Measurements from ENCODE around the gene MKKS.

The MKKS gene

DNA sequence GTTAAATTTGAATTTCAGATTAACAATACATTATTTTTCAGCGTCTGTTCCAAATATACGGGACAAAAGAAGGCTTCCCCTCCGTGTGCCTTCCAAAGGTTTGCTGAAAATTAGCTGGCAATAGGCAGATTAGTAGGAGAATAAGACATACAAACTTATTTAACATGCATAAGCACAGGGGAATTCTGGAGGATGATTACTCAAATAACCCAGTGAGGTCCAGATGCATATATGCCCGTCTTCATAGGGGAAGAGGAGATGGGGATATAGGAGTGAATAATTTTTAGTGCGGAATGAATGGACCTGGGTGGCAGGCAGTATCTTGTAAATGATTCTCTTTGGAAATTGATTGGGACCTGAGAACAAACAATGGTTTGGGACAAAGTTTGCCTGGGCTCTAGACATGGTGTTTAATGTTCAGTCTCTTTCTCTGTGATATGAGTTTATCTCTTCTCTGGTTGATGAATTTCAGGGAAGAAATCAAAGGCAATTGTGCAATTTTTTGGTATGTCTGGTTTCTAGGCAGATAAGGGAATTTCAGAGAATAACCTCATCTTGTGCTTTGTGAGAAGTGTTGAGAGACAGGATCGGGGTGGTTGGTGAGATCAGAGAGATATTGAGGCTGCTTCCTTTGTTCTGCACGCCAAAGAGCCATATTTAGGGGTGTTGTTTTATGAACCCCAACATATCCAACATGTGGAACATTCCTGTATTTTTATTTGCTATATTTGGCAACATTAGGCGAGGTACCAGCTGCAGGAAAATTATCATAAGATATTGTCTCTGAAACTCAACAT lies 63.7 kb downstream of the MKKS start:
- Histone ChIP-seq H3K79me2 (ENCODE audit: insufficient read depth, low read length) (no peaks in the 10 kb centered on the region), H3K9me2 (replicated peaks; ENCODE audit: low read depth, low read length) (no peaks in the 10 kb centered on the region), H2AFZ (ENCODE audit: low read length) (no peak overlapping the region), H3K9me3 (ENCODE audit: insufficient read depth, low read depth, low read length) (no peaks in the 10 kb centered on the region), H3K36me3 (ENCODE audit: insufficient read depth, low read length) (no peaks in the 10 kb centered on the region), H3K4me3 (ENCODE audit: low read length, poor library complexity, severe bottlenecking) (no peak overlapping the region), H3K4me1 (ENCODE audit: insufficient read depth, low read length, poor library complexity, severe bottlenecking) (no peaks in the 10 kb centered on the region), H3F3A (ENCODE audit: low read depth) (no peaks in the 10 kb centered on the region), H3K27me3 (ENCODE audit: insufficient read depth, low read length, poor library complexity, severe bottlenecking) (no peaks in the 10 kb centered on the region), H3K4me2 (ENCODE audit: low read depth, low read length, poor library complexity, severe bottlenecking) (no peak overlapping the region), H3K9ac (ENCODE audit: low read depth, low read length, poor library complexity, severe bottlenecking) (no peak overlapping the region), H4K20me1 (ENCODE audit: insufficient read depth, low read length, poor library complexity, severe bottlenecking) (no peaks in the 10 kb centered on the region)
- TF ChIP-seq, protein P1, sequence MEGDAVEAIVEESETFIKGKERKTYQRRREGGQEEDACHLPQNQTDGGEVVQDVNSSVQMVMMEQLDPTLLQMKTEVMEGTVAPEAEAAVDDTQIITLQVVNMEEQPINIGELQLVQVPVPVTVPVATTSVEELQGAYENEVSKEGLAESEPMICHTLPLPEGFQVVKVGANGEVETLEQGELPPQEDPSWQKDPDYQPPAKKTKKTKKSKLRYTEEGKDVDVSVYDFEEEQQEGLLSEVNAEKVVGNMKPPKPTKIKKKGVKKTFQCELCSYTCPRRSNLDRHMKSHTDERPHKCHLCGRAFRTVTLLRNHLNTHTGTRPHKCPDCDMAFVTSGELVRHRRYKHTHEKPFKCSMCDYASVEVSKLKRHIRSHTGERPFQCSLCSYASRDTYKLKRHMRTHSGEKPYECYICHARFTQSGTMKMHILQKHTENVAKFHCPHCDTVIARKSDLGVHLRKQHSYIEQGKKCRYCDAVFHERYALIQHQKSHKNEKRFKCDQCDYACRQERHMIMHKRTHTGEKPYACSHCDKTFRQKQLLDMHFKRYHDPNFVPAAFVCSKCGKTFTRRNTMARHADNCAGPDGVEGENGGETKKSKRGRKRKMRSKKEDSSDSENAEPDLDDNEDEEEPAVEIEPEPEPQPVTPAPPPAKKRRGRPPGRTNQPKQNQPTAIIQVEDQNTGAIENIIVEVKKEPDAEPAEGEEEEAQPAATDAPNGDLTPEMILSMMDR (conservative IDR thresholded peaks at IDR 0.05; ENCODE audit: low read length) = no peak
- TF ChIP-seq EZH2phosphoT487 (IDR thresholded peaks at IDR 0.05; ENCODE audit: borderline replicate concordance) = no peak

DNA sequence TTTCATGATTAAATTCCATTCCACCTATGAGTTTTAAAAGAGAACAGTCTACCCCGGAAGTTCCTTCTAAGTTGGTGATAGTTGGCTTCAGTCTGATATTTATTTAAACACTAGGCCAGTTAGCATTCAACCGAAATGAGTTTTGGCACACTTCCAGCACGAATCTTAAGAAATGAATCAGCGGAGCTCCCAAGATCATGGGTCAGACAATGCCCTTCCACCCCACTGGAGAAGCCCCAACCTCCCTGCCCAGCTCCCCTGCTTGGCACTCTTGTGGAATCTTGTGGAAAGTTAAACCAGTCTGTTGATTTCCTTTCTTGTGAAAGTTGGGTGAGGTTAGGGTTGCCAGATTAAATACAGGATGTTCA lies 64.3 kb downstream of the MKKS start:
- Histone ChIP-seq H3K9me3 (ENCODE audit: insufficient read depth, low read depth, low read length) (no peaks in the 10 kb centered on the region), H3K4me3 (ENCODE audit: low read length, poor library complexity, severe bottlenecking) (no peak overlapping the region), H3K9ac (ENCODE audit: low read depth, low read length, poor library complexity, severe bottlenecking) (no peak overlapping the region), H3K36me3 (ENCODE audit: insufficient read depth, low read length) (no peaks in the 10 kb centered on the region), H3K4me2 (ENCODE audit: low read depth, low read length, poor library complexity, severe bottlenecking) (no peak overlapping the region), H3K79me2 (ENCODE audit: insufficient read depth, low read length) (no peaks in the 10 kb centered on the region), H2AFZ (ENCODE audit: low read length) (no peak overlapping the region), H3K4me1 (ENCODE audit: insufficient read depth, low read length, poor library complexity, severe bottlenecking) (no peaks in the 10 kb centered on the region), H3F3A (ENCODE audit: low read depth) (no peaks in the 10 kb centered on the region), H4K20me1 (ENCODE audit: insufficient read depth, low read length, poor library complexity, severe bottlenecking) (no peaks in the 10 kb centered on the region), H3K27me3 (ENCODE audit: insufficient read depth, low read length, poor library complexity, severe bottlenecking) (no peaks in the 10 kb centered on the region), H3K9me2 (replicated peaks; ENCODE audit: low read depth, low read length) (no peaks in the 10 kb centered on the region)
- TF ChIP-seq EZH2phosphoT487 (IDR thresholded peaks at IDR 0.05; ENCODE audit: borderline replicate concordance) = no peak
- TF ChIP-seq, protein P1 (conservative IDR thresholded peaks at IDR 0.05; ENCODE audit: low read length) = no peak

DNA sequence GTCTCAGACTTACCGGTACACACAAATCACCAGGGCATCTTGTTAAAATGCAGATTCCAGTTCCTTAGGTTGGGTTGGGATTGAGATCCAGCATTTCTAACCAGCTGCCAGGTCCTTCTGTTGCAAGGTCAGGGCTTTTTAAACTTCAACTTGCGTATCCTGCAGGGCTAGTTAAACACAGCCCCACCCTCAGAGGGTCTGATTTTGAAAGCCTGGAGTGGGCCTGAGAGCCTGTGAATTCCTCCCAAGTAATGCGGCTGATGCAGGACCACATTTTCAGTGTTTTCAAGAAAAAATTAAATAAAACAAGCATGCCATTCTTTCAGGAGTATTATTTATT lies 65.3 kb downstream of the MKKS start:
- Histone ChIP-seq H3K9ac (ENCODE audit: low read depth, low read length, poor library complexity, severe bottlenecking) (no peak overlapping the region), H3K4me3 (ENCODE audit: low read length, poor library complexity, severe bottlenecking) (no peak overlapping the region), H3F3A (ENCODE audit: low read depth) (no peaks in the 10 kb centered on the region), H2AFZ (ENCODE audit: low read length) (no peak overlapping the region), H3K9me3 (ENCODE audit: insufficient read depth, low read depth, low read length) (no peaks in the 10 kb centered on the region), H3K4me1 (ENCODE audit: insufficient read depth, low read length, poor library complexity, severe bottlenecking) (no peaks in the 10 kb centered on the region), H3K9me2 (replicated peaks; ENCODE audit: low read depth, low read length) (no peaks in the 10 kb centered on the region), H3K79me2 (ENCODE audit: insufficient read depth, low read length) (no peaks in the 10 kb centered on the region), H3K27me3 (ENCODE audit: insufficient read depth, low read length, poor library complexity, severe bottlenecking) (no peaks in the 10 kb centered on the region), H3K36me3 (ENCODE audit: insufficient read depth, low read length) (no peaks in the 10 kb centered on the region), H4K20me1 (ENCODE audit: insufficient read depth, low read length, poor library complexity, severe bottlenecking) (no peaks in the 10 kb centered on the region), H3K4me2 (ENCODE audit: low read depth, low read length, poor library complexity, severe bottlenecking) (no peak overlapping the region)
- TF ChIP-seq, protein P1 (conservative IDR thresholded peaks at IDR 0.05; ENCODE audit: low read length) = no peak
- TF ChIP-seq EZH2phosphoT487 (IDR thresholded peaks at IDR 0.05; ENCODE audit: borderline replicate concordance) = no peak
